Measurements from ENCODE around the gene VPS51.
"Not testable (repeated sequence)": the region's sequence is repeated elsewhere in the genome, so short reads cannot be mapped to it uniquely, and the experiment has no call there.

VPS51 gene

DNA sequence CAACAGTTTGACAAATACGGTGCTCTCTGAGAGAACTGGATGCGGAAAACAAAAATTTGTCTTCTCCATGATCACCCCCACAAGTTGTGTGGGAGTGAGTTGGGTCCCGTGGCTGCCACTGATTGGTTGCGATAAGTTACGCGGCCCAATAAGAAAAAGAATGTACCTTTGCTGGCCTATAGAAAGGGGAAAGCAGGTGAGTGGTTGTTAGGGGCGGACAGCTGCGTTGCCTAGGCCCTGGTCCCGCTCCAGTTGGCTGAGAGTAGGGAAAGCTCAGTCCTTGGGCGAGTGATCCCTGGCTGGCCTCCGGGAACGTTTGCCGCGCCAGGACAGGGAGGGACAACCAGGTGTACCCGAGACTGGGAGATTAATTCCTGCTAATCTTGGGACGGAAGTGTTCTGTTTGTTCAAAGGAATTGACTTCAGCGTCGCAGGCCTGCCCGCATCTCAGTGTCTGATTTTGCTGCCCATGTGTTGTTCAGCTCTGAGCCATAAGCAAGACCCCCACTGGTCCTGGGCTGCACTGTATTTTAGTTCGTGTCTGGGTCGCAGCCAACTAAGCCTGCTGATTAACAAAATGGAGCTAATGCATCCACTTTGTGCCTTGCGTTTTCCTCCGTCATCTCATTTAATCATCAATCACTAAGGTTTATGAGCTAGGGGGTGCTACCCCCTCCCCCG, 39.1 kb downstream of the VPS51 start:
- peak; percentile 92 for DNase-seq (ENCODE audit: low read depth)

DNA sequence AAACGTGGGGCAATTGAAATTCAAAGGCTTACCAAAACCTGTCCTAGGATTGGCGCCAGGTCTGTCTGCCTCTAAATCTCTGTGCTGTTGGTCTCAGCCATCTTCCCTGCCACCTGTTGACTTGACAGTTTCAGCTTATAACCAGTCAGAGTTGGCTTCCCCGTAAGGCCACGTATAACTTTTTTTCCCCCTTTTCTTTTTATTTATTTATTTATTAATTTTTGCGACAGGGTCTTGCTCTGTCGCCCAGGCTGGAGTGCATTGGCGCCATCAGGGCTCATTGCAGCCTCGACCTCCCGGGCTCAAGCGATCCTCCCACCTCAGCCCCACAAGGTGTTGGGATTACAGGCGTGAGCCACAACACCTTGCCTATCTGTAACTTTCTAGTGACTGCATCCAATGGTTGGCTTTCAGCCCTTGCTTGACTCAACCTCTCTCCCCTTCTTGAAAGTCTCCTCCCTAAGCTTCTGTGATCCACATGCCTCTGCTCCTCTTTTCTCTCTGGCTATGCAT, 39.7 kb downstream of the VPS51 start:
- DNase-seq (ENCODE audit: low read depth), result no peak

DNA sequence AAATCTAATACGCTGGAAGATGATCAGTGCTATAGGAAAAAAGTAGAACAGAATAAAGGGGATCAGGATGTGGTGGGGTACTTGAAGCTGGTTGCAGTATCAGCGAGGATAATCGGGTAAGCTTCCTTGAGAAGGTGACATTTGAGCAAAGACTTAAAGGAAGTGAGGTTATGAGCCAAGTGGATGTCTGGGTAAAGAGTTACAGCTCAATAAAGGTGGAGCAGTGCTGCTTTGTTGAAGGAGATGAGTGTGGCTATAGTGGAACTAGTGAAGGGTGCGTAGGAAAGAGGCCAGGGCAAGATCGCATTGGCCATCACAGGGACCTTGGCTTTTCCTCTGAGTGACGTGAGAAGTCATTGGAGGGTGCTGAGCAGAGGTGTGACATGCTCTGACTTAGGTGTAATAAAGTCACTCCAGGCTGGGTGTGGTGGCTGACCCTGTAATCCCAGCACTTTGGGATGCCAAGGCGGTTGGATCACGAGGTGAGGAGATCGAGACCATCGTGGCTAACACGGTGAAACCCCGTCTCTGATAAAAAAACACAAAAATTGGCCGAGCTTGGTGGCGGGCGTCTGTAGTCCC, 40.6 kb downstream of the VPS51 start:
- DNase-seq (ENCODE audit: low read depth), result no peak

DNA sequence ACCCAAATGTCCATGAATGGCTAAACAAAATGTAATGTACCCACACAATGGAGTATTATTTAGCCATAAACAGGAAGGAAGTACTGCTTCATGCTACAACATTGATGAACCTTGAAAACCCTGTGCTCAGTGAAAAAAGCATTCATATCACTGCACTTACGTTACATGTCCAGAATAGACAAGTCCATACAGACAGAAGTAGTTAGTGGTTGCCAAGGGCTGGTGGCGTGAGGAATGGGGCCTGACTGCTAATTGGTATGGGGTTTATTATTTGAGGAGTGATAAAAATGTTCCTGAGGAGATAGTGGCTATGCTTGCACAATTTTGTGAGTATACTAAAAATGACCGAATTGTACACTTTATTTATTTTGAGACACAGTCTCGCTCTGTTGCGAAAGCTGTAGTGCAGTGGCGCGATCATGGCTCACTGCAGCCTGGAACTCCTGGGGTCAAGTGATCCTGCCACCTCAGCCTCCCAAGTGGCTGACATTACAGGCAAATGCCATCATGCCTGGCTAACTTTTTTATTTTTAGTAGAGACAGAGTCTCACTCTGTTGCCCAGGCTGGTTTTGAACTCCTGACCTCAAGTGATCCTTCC, 46.0 kb downstream of the VPS51 start:
- DNase-seq (ENCODE audit: low read depth), result no peak

DNA sequence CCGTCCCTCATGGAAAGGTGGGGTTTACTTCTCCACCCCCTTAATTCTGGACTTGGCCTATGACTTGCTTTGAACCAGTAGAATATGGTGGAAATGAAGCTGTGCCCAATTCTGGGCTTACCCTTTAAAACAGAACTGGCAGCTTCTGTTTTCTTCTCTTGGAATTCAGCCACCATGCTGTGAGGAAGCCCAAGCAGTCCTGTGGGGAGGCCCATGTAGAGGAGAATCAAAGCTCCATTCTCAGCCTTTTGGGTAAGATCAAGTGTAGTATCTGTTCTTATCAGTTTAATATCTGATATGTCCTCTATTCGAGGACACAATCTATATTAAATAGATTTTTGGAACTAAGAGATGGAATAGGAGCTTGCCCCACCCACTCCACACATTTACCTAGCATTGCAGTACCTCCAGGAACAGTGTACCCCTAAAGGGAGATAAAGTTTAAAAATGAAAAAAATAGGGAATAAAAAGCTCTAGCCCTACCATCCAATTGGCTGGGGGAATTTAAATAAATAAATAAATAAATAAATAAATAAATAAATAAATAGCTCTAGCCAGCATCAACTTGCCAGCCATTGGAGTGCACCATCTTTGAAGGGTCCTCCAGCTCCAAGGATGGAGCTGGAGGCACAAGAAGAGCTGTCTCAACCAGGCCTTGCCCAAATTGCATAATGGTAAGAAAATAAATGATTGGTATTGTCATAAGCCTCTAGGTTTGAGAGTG, 51.5 kb downstream of the VPS51 start:
- DNase-seq (ENCODE audit: low read depth), result no peak

DNA sequence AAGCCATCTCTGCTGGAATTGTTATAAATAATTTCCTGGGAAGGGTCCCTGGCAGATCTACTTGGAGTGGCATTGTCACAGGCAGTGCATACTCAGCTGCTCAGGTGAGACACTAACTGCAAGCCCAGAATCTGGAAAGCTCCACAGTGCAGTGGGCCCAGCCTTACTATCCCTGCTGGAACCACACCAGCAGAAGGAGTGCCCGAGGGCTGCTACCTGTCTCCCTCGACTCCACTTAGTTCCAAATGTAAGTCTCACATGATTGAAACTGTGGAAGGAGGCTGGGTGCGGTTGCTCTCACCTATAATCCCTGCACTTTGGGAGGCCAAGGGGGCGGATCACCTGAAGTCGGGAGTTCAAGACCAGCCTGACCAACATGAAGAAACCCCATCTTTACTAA, 52.6 kb downstream of the VPS51 start:
- no peak for DNase-seq (ENCODE audit: low read depth)

DNA sequence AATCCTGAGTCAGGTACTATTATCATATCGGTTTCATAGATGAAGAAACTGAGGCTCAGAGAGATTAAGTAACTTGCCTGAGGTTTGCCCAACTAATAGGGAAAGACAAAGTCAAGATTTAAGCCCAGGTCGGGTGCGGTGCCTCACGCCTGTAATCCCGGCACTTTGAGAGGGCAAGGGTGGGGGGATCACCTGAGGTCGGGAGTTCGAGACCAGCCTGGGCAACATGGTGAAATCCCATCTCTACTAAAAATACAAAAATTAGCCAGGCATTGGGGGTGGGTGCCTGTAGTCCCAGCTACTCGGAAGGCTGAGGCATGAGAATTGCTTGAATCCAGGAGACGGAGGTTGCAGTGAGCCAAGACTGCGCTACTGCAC, 54.1 kb downstream of the VPS51 start:
- not testable (repeated sequence) for DNase-seq (ENCODE audit: low read depth)

DNA sequence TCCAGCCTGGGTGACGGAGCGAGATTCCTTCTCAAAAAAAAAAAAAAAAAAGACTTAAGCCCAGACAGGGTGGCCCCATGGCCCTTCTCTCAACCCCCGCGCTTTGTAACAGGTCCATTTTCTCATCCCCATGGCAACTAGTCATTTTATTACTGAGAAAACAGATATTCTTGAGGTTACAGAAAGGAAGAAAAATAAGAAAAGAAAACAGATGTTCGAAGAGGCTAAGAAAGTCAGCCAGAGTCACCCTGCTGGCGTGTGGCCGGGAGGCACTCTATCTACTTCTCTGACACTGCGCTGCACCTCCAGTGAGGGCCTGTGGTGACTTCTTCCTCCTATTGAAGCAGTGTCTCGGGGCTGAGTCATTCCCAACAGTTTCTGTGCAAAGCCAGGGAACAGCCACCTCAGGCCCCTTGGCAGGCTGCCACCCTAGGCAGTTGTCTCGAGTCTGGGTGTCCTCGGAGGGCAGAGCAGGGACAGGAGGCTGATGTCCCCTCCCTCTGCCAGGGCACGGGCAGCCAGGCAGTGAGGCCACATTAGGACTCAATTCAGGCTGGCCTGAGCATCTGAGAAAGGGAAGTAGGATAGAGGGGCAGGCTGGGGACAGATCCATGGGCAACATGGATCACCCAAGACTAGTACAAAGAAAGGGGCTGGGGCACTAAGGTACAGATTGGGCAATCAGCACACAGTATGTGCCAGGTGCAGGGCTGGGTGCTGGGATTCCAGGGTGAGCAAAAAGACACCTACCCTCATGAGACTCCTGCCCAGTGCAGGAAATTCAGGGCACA, 54.7 kb downstream of the VPS51 start:
- peak; percentile 26 for DNase-seq (ENCODE audit: low read depth)

DNA sequence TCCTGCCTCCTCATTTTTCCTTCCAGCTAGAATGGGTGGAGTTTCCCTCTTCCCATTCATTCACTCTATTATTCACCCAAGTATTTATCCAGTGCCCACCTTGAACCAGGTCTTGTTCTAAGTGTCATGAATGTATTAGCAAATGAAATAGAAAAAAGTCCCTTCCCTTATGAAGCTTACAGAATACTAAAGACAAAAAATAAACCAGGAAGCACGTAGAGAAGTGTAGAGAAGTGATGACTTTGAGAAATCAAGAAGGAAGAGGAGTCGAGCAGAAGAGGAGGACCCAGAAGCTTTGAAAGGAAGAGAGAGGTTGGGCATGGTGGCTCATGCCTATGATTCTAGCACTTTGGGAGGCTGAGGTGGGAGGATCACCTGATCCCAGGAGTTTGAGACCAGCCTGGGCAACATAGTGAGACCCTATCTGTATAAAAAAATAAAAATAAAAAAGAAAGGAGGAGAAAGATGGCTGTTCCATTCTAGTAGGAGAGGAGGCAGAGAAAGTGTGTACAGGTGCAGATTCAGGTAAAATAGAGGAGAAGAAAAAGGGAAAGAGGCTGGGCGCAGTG, 55.4 kb downstream of the VPS51 start:
- DNase-seq (ENCODE audit: low read depth), result no peak

DNA sequence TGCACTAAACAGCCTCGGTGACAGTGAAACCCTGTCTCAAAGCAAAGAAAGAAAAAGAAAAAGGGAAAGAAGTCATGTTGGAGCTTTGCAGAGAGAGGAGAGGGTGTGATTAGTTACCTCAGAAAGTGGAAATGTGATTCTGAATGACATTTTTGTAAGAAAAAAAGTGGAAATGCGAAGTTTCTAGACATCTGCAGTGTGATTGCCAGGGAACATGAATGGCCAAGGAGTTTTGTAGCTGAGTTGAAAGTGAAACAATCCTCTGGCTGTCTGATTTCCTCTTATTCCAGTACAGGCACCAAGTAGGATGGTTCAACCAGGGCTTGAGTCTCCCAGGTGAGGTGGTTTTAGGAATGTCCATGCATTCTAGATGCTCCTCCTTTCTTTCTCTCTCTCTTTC, 56.1 kb downstream of the VPS51 start:
- no peak for DNase-seq (ENCODE audit: low read depth)

DNA sequence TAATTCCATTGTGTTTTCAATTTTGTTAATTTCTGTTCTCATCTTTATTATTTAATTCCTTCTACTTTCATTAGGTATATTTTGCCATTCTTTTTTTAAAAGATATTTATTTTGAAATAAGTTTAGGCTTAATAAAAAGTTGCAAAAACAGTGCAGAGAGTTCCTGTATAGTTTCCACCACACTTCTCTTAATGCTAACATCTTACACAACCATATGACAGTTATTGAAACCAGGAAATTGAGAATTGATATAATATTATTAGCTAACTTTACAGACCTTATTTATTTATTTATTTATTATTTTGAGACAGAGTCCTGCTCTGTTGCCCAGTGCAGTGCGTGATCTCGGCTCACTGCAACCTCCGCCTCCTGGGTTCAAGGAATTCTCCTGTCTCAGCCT, 60.2 kb downstream of the VPS51 start:
- DNase-seq (ENCODE audit: low read depth), result no peak

DNA sequence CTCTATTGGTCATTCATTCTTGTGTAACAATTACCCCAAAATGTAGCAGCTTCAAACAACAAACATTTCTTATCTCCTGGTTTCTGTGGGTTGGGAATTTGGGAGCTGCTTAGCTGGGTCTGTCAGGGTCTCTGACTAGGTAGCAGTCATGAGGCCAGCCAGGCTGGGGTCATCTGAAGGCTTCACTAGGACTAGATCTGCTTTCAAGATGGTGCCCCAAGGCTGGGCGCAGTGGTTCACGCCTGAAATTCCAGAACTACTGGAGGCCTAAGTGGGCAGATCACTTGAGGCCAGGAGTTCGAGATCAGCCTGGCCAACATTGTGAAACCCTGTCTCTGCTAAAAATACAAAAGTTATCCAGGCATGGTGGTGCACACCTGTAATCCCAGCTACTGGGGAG, 60.9 kb downstream of the VPS51 start:
- no peak for DNase-seq (ENCODE audit: low read depth)

DNA sequence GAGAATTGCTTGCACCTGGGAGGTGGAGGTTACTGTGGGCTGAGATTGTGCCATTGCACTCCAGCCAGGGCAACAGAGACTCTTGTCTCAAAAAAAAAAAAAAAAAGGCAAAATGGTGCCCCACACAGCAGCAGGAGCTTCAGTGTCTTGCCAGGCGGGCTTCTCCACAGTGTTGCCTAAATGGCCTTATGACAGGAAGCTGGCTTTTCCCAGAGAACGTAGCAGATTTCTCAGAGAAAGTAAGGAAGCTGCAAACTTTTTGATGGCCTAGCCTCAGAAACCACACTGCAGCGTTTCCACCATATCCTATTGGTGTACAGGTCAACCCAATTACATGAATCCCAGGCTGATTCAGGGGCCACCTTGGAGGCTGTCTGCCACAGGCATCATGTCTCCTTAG, 61.3 kb downstream of the VPS51 start:
- DNase-seq (ENCODE audit: low read depth), result no peak

DNA sequence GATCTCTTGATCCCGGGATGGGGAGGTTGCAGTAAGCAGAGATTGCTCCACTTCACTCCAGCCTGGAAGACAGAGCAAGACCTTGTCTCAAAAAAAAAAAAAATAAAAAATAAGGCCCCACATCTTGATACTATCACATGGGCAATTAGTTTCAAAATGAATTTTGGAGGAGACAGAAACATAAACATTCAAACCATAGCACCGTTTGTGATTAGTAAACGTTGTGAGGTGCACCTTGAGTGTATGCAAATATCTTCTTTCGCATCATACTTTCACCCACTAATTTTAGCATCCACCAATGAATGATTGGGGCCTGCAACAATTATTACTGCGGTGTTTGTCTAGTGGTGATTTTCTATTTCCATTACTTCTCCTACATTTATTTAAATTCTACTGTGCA, 63.0 kb downstream of the VPS51 start:
- no peak for DNase-seq (ENCODE audit: low read depth)

DNA sequence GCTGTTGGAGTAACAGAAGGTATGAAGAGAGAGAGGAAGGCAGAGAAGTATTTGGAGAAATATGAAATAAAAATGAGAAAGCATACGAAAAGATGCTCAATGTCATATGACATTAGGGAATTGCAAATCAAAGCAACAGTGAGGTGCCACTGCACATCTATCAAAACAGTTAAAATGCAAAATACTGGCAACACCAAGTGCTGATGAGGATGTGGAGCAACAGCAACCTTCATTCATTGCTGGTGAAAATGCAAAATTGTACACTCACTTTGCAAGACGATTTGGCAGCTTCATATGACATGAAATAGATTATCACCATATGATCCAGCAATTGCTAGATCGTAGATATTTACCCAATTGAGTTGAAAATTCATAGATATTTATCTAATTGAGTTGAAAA, 64.6 kb downstream of the VPS51 start:
- no peak for DNase-seq (ENCODE audit: low read depth)

Data from non-pigmented ciliary epithelial cell (primary cell).